Measurements from ENCODE around the gene ZBTB48. TPM values are rescaled to one million over a fixed set of nuclear protein-coding genes. Genes with fewer than 3 reads are reported as not detected.

The ZBTB48 gene
- polyA plus RNA-seq, 1 experiment, result 7.5 TPM

- ChIA-PET CTCF (interaction anchor here (1.2 to 3.2 kb wide), 2 partner anchors 28 to 92 kb away, joined by 3 to 15 read pairs; partner anchors contain the start of genes NOL9 and TAS1R1), POLR2A (no interaction called here)
- Histone ChIP-seq H3K9me3 (ENCODE audit: control insufficient read depth, insufficient read depth, low read length) (no peaks in the 10 kb centered on the region), H3K4me3 (ENCODE audit: low read depth, low read length) (no peak overlapping the region), H3K27me3 (ENCODE audit: control insufficient read depth, insufficient read depth, low read length) (no peaks in the 10 kb centered on the region), H3K27ac (ENCODE audit: low read depth, low read length) (no peak overlapping the region)
- TF ChIP-seq, protein P1, sequence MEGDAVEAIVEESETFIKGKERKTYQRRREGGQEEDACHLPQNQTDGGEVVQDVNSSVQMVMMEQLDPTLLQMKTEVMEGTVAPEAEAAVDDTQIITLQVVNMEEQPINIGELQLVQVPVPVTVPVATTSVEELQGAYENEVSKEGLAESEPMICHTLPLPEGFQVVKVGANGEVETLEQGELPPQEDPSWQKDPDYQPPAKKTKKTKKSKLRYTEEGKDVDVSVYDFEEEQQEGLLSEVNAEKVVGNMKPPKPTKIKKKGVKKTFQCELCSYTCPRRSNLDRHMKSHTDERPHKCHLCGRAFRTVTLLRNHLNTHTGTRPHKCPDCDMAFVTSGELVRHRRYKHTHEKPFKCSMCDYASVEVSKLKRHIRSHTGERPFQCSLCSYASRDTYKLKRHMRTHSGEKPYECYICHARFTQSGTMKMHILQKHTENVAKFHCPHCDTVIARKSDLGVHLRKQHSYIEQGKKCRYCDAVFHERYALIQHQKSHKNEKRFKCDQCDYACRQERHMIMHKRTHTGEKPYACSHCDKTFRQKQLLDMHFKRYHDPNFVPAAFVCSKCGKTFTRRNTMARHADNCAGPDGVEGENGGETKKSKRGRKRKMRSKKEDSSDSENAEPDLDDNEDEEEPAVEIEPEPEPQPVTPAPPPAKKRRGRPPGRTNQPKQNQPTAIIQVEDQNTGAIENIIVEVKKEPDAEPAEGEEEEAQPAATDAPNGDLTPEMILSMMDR (IDR thresholded peaks at IDR 0.05; ENCODE audit: low read depth, low read length), result no peak
- no peak for DNase-seq (ENCODE audit: low read depth, low spot score)
Measured at GRCh38 chr1:6581561-6582305, 1.9 kb downstream of the ZBTB48 start.

DNA sequence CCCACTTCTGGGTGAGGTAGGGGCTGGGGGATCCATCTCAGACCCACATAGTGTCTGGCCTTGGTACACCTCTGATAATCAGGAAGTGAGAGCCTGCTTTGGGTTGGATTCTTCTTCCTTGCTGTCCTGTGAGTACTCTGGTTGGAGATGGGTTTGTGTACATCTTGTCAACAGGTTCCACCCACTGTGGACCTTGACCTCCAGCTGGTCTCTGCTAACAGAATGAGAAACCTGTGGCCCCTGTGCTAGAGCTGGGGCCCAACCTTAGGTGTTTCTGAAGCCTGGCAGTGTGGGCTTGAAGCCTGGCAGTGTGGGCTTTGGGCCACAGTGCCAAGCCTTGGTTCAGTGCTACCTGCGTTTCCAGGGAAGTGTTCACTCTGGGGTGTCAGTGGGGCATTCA lies 2.6 kb downstream of the ZBTB48 start:
- Histone ChIP-seq H3K27ac (ENCODE audit: low read depth, low read length) (no peak overlapping the region), H3K4me3 (ENCODE audit: low read depth, low read length) (no peak overlapping the region), H3K27me3 (ENCODE audit: control insufficient read depth, insufficient read depth, low read length) (no peaks in the 10 kb centered on the region), H3K9me3 (ENCODE audit: control insufficient read depth, insufficient read depth, low read length) (no peaks in the 10 kb centered on the region)
- CTCF ChIA-PET, result no interaction called here
- POLR2A ChIA-PET, result no interaction called here
- TF ChIP-seq, protein P1 (IDR thresholded peaks at IDR 0.05; ENCODE audit: low read depth, low read length), result no peak
- DNase-seq (ENCODE audit: low read depth, low spot score), result no peak

DNA sequence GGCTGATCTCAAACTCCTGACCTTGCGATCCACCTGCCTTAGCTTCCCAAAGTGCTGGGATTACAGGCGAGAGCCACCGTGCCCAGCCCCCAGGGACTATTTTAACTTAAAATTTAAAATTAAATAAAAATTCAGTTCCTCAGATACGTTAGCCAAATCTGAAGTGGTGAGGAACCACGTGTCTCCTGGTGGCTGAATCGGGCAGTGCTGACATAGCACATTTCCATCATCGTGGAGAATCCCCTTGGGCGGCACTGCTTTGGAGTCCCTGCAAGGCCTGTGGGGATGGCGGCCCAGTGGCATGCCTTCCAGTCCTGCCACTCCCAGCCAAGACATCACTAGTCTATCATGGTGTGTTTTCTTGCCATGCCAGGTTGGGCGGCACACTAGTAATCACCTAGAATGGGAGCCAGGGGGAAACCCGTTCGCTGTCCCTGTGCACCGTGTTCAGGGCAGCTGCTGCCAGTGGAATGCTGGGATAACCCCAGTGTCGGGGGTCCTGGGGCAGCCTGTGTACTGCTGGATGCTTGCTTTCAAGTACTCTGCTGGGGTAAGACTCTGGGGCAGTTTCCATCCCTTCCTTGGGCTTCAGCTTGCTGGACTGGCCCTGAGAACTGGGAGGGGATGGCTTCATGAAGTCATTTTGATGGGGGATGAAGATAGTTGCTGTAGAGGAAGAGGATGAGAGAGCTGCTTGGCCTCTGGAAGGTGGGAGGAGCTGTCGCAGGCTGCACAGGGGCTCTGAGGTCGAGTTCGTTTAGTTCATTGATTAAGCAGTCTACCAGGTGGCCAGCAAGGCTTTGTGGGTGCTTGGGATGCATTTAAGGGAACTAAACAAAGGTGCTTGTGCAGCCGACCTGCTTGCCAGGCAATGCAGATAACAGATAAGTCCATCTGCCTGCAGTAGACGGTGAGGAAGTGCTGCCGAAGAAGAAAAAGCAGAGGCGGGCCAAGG lies 4.6 kb downstream of the ZBTB48 start:
- H3K27me3 ChIP-seq (ENCODE audit: control insufficient read depth, insufficient read depth, low read length), result no peaks in the 10 kb centered on the region
- TF ChIP-seq, protein P1 (IDR thresholded peaks at IDR 0.05; ENCODE audit: low read depth, low read length), result peak; percentile 21; the same call in 1 of the 2 replicates
- H3K9me3 ChIP-seq (ENCODE audit: control insufficient read depth, insufficient read depth, low read length), result no peaks in the 10 kb centered on the region
- DNase-seq (ENCODE audit: low read depth, low spot score), result no peak
- H3K27ac ChIP-seq (ENCODE audit: low read depth, low read length), result no peak overlapping the region
- POLR2A ChIA-PET, result no interaction called here
- CTCF ChIA-PET, result interaction anchor here (1.1 kb wide), 1 partner anchor 30 kb away, joined by 7 read pairs; the partner anchor contains the start of genes NOL9 and TAS1R1
- H3K4me3 ChIP-seq (ENCODE audit: low read depth, low read length), result no peak overlapping the region

- Histone ChIP-seq H3K9me3 (ENCODE audit: control insufficient read depth, insufficient read depth, low read length) (no peaks in the 10 kb centered on the region), H3K4me3 (ENCODE audit: low read depth, low read length) (no peak overlapping the region), H3K27ac (ENCODE audit: low read depth, low read length) (no peak overlapping the region), H3K27me3 (ENCODE audit: control insufficient read depth, insufficient read depth, low read length) (no peaks in the 10 kb centered on the region)
- CTCF ChIA-PET, result no interaction called here
- DNase-seq (ENCODE audit: low read depth, low spot score), result no peak
- POLR2A ChIA-PET, result no interaction called here
- TF ChIP-seq, protein P1 (IDR thresholded peaks at IDR 0.05; ENCODE audit: low read depth, low read length), result no peak
Measured at GRCh38 chr1:6585081-6585722, 5.4 kb downstream of the ZBTB48 start.

Data from AG04450 (cell line).